Upper lobe of left lung (tissue), 4 donors: ENCODE data around the gene PDYN.

Experiments used
- CTCF ChIP-seq, 6 experiments: fragments of 450-650 bp in 4 of 6; fragments of 200-600 bp in 2 of 6; sonication (generic) in 2 of 6; IDR thresholded peaks; one replicate each; pipeline ENCODE4 v1.5.1; 2016 to 2019; ENCODE audit warnings: antibody characterized with exemption in 6 of 6
- EP300 ChIP-seq, 4 donors: sonication (generic); formaldehyde crosslinking; IDR thresholded peaks; one replicate each; pipeline ENCODE4 v1.5.1; 2017; ENCODE audit warnings: antibody characterized with exemption in 4 of 4, control low read depth in 2 of 4
- POLR2A ChIP-seq, 4 donors: fragments of 450-650 bp; IDR thresholded peaks; one replicate each; pipeline ENCODE4 v1.5.1; 2016 to 2017; ENCODE audit warnings: antibody characterized with exemption in 4 of 4, mild to moderate bottlenecking in 2 of 4
- POLR2AphosphoS5 ChIP-seq, 2 donors: sonication (generic); formaldehyde crosslinking; IDR thresholded peaks; one replicate each; pipeline ENCODE4 v1.5.1; 2017; ENCODE audit warnings: antibody characterized with exemption in 2 of 2

GRCh38 chr20:1929460-1929859, 64.4 kb downstream of the PDYN start:
- TF ChIP-seq POLR2A (IDR thresholded peaks at IDR 0.05) (no peak), POLR2AphosphoS5 (IDR thresholded peaks at IDR 0.05) (no peak), CTCF (IDR thresholded peaks at IDR 0.05) (no peak), EP300 (IDR thresholded peaks at IDR 0.05) (no peak)
